HG03520 (cell line): ENCODE data around the gene GNG2.

Experiments
- ATAC-seq: cut with Tn5 transposase; IDR thresholded peaks from one replicate; pipeline ENCODE4 v1.9.1; 2021; ENCODE audit warnings: mild to moderate bottlenecking, moderate library complexity; ENCODE audit not compliant: unreplicated experiment

GNG2 gene

DNA sequence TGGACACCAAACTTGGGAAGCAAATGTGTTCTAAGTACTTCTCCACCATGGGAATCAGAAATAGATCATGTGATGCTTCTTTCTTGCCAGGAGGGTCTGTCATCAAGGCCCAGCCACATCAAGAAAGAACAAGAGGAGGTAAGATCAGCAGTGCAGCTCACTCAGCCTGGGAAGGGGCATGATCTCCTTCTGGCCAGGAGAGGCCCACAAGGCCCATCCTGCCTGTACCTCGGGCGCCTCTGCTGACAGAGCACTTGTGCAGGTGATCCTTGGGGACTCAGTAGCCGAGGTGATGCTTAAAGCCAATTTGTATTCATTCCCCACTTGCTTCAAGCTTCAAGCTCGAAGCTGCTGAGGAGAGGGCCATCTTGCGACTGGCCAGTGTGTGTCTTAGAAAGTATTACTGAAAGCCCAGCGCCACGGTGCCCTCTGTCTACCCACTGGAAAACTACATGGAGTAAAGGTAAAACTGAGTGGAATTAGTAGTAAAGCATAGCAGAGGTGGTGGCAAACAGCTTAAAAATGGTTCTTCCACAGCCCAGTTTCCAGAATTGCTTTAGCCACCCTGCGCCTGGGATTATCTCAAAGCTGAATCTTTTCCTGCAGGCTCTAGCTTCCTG, 155.1 kb downstream of the GNG2 start:
- ATAC-seq: no peak

DNA sequence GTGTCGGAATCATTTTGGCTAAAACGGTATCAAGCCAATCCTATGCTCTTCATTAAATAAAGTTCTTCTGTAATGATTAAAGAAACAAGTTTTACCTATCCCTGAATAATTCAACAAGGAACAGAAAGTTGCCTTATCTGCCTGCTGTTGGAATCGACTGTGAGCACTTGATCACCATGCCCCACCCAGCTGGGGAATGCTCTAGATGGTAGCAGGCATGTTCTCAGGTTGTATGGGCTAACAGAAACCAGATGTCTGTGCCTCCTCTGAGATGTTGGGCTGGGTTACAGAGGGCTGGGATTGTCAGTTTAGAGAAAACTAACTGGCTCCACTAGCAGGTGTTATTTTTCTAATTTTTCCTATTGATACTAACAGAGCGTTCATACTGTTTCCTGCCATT, 157.8 kb downstream of the GNG2 start:
- no peak for ATAC-seq

DNA sequence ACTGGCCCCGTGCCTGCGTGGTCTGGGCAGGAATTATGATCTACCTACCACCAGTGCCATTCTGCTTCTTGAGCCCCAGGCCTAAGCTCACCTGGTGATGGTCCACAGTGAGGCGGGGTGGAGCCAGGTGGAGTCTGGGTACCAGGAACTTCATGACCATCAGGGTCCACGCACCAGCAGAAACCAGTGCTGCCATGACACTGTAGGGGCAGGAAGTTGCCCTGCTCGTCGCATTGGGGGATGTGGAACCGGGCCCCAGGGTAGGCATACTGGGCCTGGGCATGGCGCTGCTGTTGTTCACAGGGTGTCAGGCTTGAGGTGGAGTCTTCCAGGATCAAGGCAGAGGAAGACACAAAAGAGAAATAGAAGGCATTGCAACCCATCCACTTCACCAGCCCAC, 158.6 kb downstream of the GNG2 start:
- no peak for ATAC-seq
